DOHH2 (cell line): Measurements from ENCODE around the gene RPRD1B.

Experiments
- H3F3A ChIP-seq: fragments of 200-600 bp; sonication (generic), shearing (Covaris generic); 2 replicates; pipeline ENCODE4 v1.6.0; 2016; ENCODE audit warnings: antibody characterized with exemption, mild to moderate bottlenecking; ENCODE audit not compliant: control insufficient read depth, insufficient read depth
- H3K27ac ChIP-seq: fragments of 200-600 bp; sonication (generic); 2 replicates; pipeline ENCODE4 v1.5.1; 2014; ENCODE audit warnings: low read depth, mild to moderate bottlenecking, low read length, moderate library complexity
- H3K27me3 ChIP-seq: fragments of 200-600 bp; sonication (generic); 2 replicates; pipeline ENCODE4 v1.6.1; 2014; ENCODE audit warnings: mild to moderate bottlenecking, low read length, mixed read lengths; ENCODE audit not compliant: control insufficient read depth
- H3K36me3 ChIP-seq: fragments of 200-600 bp; sonication (generic); 2 replicates; pipeline ENCODE4 v1.6.1; 2014; ENCODE audit warnings: mild to moderate bottlenecking, low read length, moderate library complexity, mixed read lengths; ENCODE audit not compliant: control insufficient read depth
- H3K4me1 ChIP-seq: fragments of 200-600 bp; sonication (generic); 2 replicates; pipeline ENCODE4 v1.6.1; 2014; ENCODE audit warnings: mild to moderate bottlenecking, low read length, mixed read lengths; ENCODE audit not compliant: control insufficient read depth
- H3K4me2 ChIP-seq: fragments of 200-600 bp; sonication (generic); 2 replicates; pipeline ENCODE4 v1.6.0; 2014; ENCODE audit warnings: mild to moderate bottlenecking, low read length, moderate library complexity
- H3K4me3 ChIP-seq: fragments of 200-600 bp; sonication (generic); 2 replicates; pipeline ENCODE4 v1.5.1; 2014; ENCODE audit warnings: mild to moderate bottlenecking, low read length, mixed read lengths
- H3K79me2 ChIP-seq: fragments of 200-600 bp; sonication (generic); 2 replicates; pipeline ENCODE4 v1.6.1; 2014; ENCODE audit warnings: mild to moderate bottlenecking, low read length, mixed read lengths; ENCODE audit not compliant: control insufficient read depth
- H3K9me2 ChIP-seq: fragments of 200-600 bp; sonication (generic); replicated peaks from 2 replicates; pipeline ENCODE4 v1.6.1; 2014; ENCODE audit warnings: mild to moderate bottlenecking, low read length, mixed read lengths; ENCODE audit not compliant: control insufficient read depth
- H3K9me3 ChIP-seq: fragments of 200-600 bp; sonication (generic); 2 replicates; pipeline ENCODE4 v1.6.1; 2014; ENCODE audit warnings: antibody characterized with exemption, low read length, mixed read lengths; ENCODE audit not compliant: control insufficient read depth, insufficient read depth
- H4K20me1 ChIP-seq: fragments of 200-600 bp; sonication (generic); 2 replicates; pipeline ENCODE4 v1.6.0; 2014; ENCODE audit warnings: low read depth, mild to moderate bottlenecking, antibody characterized with exemption, low read length, moderate library complexity; ENCODE audit not compliant: control insufficient read depth, insufficient read depth
- EZH2phosphoT487 ChIP-seq: fragments of 200-600 bp; sonication (generic); IDR thresholded peaks from 2 replicates; pipeline ENCODE4 v1.6.1; 2017; ENCODE audit warnings: borderline replicate concordance, mild to moderate bottlenecking, antibody characterized with exemption, low read length, moderate library complexity, mixed read lengths
- TF ChIP-seq, protein P1 (sequence below): fragments of 200-600 bp; sonication (generic); IDR thresholded peaks from one replicate; pipeline ENCODE4 v1.5.1; 2014; ENCODE audit warnings: antibody characterized with exemption, mild to moderate bottlenecking, low read depth, low read length; ENCODE audit not compliant: poor library complexity, severe bottlenecking

Gene RPRD1B

DNA sequence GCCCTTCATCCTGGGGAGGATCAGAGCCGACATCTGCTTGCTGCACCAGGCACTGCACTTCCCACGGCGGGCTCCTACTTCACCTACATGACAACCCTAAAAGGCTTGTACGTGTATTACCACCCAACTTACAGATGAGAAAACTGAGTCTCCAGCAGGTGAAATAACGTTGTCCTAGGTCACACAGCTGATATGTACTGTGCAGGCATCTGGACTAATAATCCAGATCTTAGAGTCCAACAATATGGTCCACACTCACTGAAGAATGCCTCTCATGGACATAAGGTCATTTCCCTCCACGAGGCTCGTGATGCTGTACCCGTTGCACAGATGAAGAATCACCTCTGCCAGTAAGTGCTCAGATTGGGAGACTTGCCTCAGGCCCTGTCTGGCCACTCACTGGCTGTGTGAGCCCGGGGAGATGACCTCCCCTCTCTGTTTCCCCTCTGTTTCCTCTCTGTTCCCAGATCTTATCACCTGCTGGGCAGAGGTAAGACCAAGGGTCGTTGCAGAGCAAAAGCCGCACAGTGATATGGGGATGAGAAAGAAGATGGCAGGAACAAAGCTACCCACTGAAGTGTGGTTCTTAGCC is 99.5 kb downstream of the RPRD1B start:
- Histone ChIP-seq H3K4me2 (no peak overlapping the region), H3F3A (no peaks in the 10 kb centered on the region), H3K4me1 (no peaks in the 10 kb centered on the region), H3K27ac (no peak overlapping the region), H3K9me2 (no peaks in the 10 kb centered on the region), H3K79me2 (no peaks in the 10 kb centered on the region), H3K36me3 (no peaks in the 10 kb centered on the region), H3K9me3 (no peaks in the 10 kb centered on the region), H3K4me3 (no peak overlapping the region), H3K27me3 (no peaks in the 10 kb centered on the region), H4K20me1 (no peaks in the 10 kb centered on the region)
- no peak for TF ChIP-seq EZH2phosphoT487
- TF ChIP-seq, protein P1, sequence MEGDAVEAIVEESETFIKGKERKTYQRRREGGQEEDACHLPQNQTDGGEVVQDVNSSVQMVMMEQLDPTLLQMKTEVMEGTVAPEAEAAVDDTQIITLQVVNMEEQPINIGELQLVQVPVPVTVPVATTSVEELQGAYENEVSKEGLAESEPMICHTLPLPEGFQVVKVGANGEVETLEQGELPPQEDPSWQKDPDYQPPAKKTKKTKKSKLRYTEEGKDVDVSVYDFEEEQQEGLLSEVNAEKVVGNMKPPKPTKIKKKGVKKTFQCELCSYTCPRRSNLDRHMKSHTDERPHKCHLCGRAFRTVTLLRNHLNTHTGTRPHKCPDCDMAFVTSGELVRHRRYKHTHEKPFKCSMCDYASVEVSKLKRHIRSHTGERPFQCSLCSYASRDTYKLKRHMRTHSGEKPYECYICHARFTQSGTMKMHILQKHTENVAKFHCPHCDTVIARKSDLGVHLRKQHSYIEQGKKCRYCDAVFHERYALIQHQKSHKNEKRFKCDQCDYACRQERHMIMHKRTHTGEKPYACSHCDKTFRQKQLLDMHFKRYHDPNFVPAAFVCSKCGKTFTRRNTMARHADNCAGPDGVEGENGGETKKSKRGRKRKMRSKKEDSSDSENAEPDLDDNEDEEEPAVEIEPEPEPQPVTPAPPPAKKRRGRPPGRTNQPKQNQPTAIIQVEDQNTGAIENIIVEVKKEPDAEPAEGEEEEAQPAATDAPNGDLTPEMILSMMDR: no peak

DNA sequence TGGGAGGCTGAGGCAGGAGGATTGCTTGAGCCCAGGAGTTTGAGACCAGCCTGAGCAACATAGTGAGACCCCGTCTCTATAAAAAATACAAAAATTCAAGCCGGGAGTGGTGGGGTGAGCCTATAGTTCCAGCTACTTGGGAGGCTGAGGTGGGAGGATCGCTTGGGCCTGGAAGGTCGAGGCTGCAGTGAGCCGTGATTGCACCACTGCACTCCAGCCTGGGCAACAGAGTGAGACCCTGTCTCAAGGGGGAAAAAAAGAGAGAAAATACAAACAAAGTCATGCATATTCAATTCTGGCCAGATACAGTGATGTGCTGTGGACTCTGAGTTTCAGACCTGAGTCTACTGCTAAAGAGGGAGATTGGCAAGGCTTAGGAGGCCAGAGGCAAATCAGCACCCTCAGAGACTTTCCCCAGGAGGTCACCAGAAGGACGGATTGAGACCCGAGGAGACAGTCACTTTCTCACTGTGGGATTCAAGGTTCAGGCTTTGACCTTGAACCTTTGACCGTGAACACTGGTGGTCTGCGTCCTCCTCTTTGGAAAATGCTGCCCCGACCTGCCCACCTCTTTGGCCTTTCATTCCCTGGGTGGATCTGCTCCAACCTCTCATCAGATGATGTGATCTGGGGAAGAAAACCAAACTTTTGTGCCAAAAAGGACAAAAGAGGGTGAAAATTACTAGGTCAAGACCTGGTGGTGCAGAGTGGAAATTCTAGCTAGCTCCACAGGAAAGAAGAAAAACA is 100.3 kb downstream of the RPRD1B start:
- H3F3A ChIP-seq: no peaks in the 10 kb centered on the region
- no peaks in the 10 kb centered on the region for H3K9me2 ChIP-seq
- no peaks in the 10 kb centered on the region for H3K4me1 ChIP-seq
- no peaks in the 10 kb centered on the region for H3K79me2 ChIP-seq
- no peak overlapping the region for H3K27ac ChIP-seq
- no peaks in the 10 kb centered on the region for H4K20me1 ChIP-seq
- TF ChIP-seq EZH2phosphoT487: no peak
- TF ChIP-seq, protein P1: no peak
- no peak overlapping the region for H3K4me2 ChIP-seq
- H3K9me3 ChIP-seq: no peaks in the 10 kb centered on the region
- H3K4me3 ChIP-seq: no peak overlapping the region
- no peaks in the 10 kb centered on the region for H3K27me3 ChIP-seq
- H3K36me3 ChIP-seq: no peaks in the 10 kb centered on the region

DNA sequence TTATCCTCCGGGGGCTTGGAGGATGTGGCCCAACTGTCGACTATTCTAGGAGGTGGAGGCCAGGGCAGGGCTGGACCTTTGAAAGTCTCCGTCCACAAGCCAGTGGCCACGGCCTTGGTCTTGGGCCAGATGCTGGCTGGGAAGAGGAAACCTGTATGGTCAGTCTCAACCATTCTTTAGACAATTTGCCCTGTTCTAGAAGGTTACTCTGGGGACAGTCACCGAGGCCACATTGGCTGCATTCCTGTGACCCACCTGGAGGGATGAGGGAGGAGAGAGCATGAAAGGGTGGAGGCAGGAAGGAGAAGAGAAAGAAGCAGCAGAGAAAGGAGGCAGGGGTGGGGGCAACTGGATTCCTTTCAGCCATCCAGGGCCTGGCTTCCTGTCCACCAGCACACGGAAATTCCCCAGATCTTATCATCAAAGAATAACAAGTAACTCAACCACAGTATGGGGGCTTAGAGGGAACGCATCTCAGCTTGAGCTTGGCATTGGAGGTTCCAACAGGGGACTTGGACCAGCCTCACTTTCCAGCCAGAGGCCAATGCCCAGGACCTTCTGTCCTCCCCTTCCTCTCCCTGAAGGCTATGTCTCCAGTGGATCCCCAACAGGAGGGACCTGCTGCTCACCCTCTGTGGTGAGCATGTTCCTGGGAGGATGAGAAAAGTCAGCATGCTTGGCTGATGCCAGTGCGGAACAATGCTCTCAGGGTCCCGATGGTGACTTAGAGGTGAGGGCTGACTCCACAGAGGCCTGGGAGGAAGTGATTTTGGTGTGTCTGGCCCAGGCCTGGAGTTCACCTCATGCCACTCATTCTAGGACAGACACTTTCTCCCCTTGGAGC is 101.1 kb downstream of the RPRD1B start:
- Histone ChIP-seq H4K20me1 (no peaks in the 10 kb centered on the region), H3K36me3 (no peaks in the 10 kb centered on the region), H3K79me2 (no peaks in the 10 kb centered on the region), H3K4me2 (no peak overlapping the region), H3K4me1 (no peaks in the 10 kb centered on the region), H3K9me2 (no peaks in the 10 kb centered on the region), H3K9me3 (no peaks in the 10 kb centered on the region), H3K27me3 (no peaks in the 10 kb centered on the region), H3K4me3 (no peak overlapping the region), H3F3A (no peaks in the 10 kb centered on the region), H3K27ac (no peak overlapping the region)
- TF ChIP-seq EZH2phosphoT487: no peak
- TF ChIP-seq, protein P1: no peak
